ENCODE results near the gene GALNT14. TPM values are rescaled to one million over a fixed set of nuclear protein-coding genes. Genes with fewer than 3 reads are reported as not detected.

GALNT14 gene
- total RNA-seq, 2 donors from 2014 or later, result 0.59 to 1.2 TPM

GRCh38 chr2:30899516-30900054, 238.7 kb downstream of the GALNT14 start:
- DNase-seq (ENCODE audit: low spot score in 2 of 2), result no peak
- Mint-ChIP-seq H3K9me3 (peaks cover 0 to 4% of the 10 kb centered on the region in 2 donors), H3K27ac (no peak overlapping the region)

GRCh38 chr2:30897539-30897938, 240.7 kb downstream of the GALNT14 start:
- Mint-ChIP-seq H3K9me3 (peaks cover 0 to 4% of the 10 kb centered on the region in 2 donors), H3K36me3 (no peaks in the 10 kb centered on the region), H3K27ac (no peak overlapping the region)
- DNase-seq (ENCODE audit: low spot score in 2 of 2) (no peak), ATAC-seq (no peak)

More at GRCh38 chr2:30899516-30900054, 238.7 kb downstream of the GALNT14 start:
- ATAC-seq, result no peak
- no peaks in the 10 kb centered on the region for H3K36me3 Mint-ChIP-seq

- DNase-seq (ENCODE audit: low spot score in 2 of 2) (no peak), ATAC-seq (no peak)
- H3K27ac Mint-ChIP-seq, result no peak overlapping the region
- no peaks in the 10 kb centered on the region for H3K36me3 Mint-ChIP-seq
- peaks cover 0 to 4% of the 10 kb centered on the region in 2 donors for H3K9me3 Mint-ChIP-seq
Observed at GRCh38 chr2:30894498-30895119, 243.6 kb downstream of the GALNT14 start.

DNA sequence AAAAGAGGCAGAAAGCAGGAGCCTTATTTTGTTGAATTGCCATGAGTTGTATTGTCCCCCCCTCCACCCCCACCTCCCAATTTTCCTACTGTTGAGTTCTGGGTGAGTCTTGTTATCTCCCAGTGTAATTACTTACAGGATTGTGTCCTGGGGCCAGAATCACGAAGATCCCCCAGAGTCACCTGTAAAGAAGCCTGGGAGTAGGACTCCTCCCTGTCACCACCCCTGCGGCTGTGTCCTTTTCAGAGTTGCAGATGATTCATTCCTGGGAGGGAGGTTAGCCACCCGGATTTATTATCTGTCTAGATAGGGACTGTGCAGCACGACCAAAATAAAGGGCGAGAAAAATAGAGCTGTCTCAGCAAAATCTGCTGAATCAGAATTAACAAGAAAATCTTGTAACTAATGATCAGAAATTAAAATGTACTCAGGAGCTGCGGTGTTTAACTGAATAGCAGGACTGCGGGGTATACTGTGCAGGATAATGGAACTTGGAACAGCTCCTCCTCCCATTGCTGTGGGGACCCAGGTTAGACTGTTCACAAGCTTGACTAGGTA, 249.3 kb downstream of the GALNT14 start:
- ATAC-seq (no peak), DNase-seq (ENCODE audit: low spot score in 2 of 2) (no peak)
- H3K27ac Mint-ChIP-seq, result no peak overlapping the region
- no peaks in the 10 kb centered on the region for H3K36me3 Mint-ChIP-seq
- H3K9me3 Mint-ChIP-seq, result no peaks in the 10 kb centered on the region

DNA sequence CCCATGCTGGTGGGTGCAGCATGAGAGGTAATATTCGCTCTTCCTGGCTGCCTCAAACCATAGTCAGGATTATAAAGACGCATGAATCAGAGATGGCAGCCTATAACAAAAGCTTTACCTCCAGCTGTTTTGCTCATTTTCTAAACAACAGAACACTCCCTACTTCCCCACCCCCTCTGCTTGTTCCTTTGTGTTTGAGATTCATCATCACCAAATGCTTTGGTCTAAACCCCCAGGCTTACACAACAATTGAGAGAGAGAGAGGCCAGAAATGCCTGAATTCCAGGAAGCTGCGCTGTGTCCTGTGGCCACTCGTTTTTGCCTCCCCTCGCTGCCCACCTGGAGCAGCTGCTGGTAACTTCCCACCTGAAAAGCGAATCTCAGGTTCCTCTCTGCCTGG, 252.2 kb downstream of the GALNT14 start:
- H3K9me3 Mint-ChIP-seq, result no peaks in the 10 kb centered on the region
- H3K27ac Mint-ChIP-seq, result no peak overlapping the region
- DNase-seq (ENCODE audit: low spot score in 2 of 2) (no peak), ATAC-seq (no peak)
- H3K36me3 Mint-ChIP-seq, result no peaks in the 10 kb centered on the region

DNA sequence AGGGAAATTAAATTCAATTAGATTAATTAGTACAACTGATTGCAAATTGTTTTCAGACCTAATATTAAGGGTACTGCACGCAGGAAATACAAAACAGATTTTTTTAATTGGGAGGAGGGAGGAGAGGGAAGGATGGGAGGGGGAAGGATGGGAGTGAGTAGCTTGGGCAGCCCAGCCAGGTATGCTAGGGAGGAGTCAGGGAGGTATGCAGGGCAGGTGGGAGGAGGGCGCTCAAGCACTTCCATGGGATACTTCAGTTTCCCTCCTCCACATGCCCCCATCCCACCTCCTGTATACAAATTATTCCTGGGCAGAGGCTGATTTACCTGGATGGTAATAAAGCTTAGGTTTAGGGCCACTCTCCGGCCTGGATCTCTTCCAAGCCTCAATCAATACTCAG, 254.4 kb downstream of the GALNT14 start:
- DNase-seq (ENCODE audit: low spot score in 2 of 2) (no peak), ATAC-seq (no peak)
- Mint-ChIP-seq H3K9me3 (no peaks in the 10 kb centered on the region), H3K36me3 (no peaks in the 10 kb centered on the region), H3K27ac (no peak overlapping the region)

- DNase-seq (ENCODE audit: low spot score in 2 of 2) (no peak), ATAC-seq (no peak)
- Mint-ChIP-seq H3K27ac (no peak overlapping the region), H3K9me3 (no peaks in the 10 kb centered on the region), H3K36me3 (no peaks in the 10 kb centered on the region)
Observed at GRCh38 chr2:30883184-30883583, 255.1 kb downstream of the GALNT14 start.

DNA sequence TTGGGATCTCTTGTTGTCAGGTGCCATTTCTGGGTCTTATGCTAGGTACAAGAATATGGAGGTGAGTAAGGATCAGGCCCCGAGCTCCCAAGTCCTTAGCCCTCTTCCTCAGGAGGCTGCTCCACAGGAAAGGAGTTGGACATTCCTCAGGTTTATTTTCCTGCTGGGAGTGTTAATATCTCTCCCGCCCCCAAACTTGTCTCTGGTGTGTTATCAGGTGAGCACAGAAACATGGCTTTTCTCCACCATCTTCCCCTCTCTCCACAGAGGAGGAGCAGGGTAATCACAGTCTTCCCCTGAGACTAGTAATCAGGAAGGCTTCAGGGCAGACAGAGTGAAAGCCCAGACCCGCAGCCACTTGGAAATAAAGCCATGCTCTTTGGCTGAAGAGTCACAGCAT, 257.7 kb downstream of the GALNT14 start:
- no peak for ATAC-seq
- Mint-ChIP-seq H3K27ac (no peak overlapping the region), H3K36me3 (no peaks in the 10 kb centered on the region), H3K9me3 (no peaks in the 10 kb centered on the region)
- DNase-seq (ENCODE audit: low spot score in 2 of 2), result no peak

- ATAC-seq, result no peak
- H3K36me3 Mint-ChIP-seq, result no peaks in the 10 kb centered on the region
- DNase-seq (ENCODE audit: low spot score in 2 of 2), result no peak
- H3K9me3 Mint-ChIP-seq, result peaks cover 4 to 5% of the 10 kb centered on the region in 2 donors
- H3K27ac Mint-ChIP-seq, result no peak overlapping the region
Observed at GRCh38 chr2:30877833-30878232, 260.4 kb downstream of the GALNT14 start.

DNA sequence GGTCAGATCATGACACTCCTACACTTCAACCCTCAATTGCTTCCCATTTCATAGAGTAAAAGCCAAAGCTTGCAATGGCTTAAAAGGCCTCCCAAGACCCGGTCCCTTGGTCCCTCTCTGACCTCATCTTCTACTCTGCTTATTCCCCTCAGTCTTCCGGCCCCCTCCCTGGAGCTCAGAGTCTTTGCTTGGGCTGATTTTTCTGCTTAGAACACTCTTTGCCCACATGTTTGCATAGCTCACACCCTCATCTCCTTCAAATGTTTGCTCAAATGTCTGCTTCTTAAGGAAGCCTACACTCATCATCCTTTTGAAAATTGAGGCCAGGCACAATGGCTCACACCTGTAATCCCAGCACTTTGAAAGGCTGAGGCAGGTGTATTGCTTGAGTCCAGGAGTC, 265.4 kb downstream of the GALNT14 start:
- Mint-ChIP-seq H3K9me3 (peaks cover 4 to 5% of the 10 kb centered on the region in 2 donors), H3K36me3 (no peaks in the 10 kb centered on the region), H3K27ac (no peak overlapping the region)
- no peak for ATAC-seq
- no peak for DNase-seq (ENCODE audit: low spot score in 2 of 2)

- H3K36me3 Mint-ChIP-seq, result no peaks in the 10 kb centered on the region
- ATAC-seq, result no peak
- no peak for DNase-seq (ENCODE audit: low spot score in 2 of 2)
- peaks cover 4 to 5% of the 10 kb centered on the region in 2 donors for H3K9me3 Mint-ChIP-seq
- no peak overlapping the region for H3K27ac Mint-ChIP-seq
Observed at GRCh38 chr2:30871980-30872789, 266.1 kb downstream of the GALNT14 start.

DNA sequence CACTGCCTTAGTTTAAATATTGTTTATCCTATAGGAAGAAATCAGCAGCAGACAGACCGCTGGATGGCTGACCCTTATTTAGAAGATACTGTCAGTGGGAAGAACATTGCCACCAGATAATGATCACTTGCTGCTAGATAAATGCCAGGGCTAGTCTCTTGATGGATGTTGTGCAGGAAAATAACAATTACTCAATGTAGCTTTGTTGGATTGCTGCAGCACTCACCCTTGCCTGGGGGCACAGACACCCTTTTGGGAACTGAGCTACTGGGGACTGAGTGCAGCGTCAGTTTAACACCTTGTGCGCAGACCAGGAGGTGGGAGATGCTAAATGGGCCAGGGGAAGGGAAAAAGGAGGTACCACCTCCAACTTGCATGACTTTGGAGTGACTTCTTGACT, 266.8 kb downstream of the GALNT14 start:
- DNase-seq (ENCODE audit: low spot score in 2 of 2) (no peak), ATAC-seq (no peak)
- Mint-ChIP-seq H3K36me3 (no peaks in the 10 kb centered on the region), H3K27ac (no peak overlapping the region), H3K9me3 (peaks cover 4 to 5% of the 10 kb centered on the region in 2 donors)

DNA sequence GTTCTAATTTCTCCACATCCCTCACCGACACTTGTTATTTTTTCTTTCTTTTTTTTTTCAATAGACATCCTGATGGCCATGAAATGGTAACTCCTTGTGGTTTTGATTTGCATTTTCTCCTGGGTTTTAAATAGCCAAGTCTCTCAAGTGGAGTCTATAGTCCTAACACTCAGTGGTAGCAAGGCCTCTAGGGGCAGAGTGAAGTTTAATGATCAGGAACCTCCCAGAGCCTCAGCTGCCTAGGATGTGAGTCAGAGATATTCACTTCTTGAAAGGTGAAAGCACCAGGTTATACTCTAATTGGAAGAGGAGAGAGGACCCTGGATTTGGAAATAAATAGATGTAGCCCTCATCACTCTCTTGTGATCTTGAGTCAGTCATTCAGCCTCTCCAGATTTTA, 268.3 kb downstream of the GALNT14 start:
- no peak overlapping the region for H3K27ac Mint-ChIP-seq
- no peaks in the 10 kb centered on the region for H3K36me3 Mint-ChIP-seq
- DNase-seq (ENCODE audit: low spot score in 2 of 2), result no peak
- ATAC-seq, result no peak
- H3K9me3 Mint-ChIP-seq, result peaks cover 1 to 5% of the 10 kb centered on the region in 2 donors

GRCh38 chr2:30867385-30867784, 270.9 kb downstream of the GALNT14 start:
- no peaks in the 10 kb centered on the region for H3K9me3 Mint-ChIP-seq
- H3K27ac Mint-ChIP-seq, result no peak overlapping the region
- no peaks in the 10 kb centered on the region for H3K36me3 Mint-ChIP-seq
- DNase-seq (ENCODE audit: low spot score in 2 of 2), result no peak
- no peak for ATAC-seq

- ATAC-seq (no peak), DNase-seq (ENCODE audit: low spot score in 2 of 2) (no peak)
- Mint-ChIP-seq H3K36me3 (no peaks in the 10 kb centered on the region), H3K27ac (no peak overlapping the region), H3K9me3 (no peaks in the 10 kb centered on the region)
Observed at GRCh38 chr2:30866974-30867373, 271.3 kb downstream of the GALNT14 start.

DNA sequence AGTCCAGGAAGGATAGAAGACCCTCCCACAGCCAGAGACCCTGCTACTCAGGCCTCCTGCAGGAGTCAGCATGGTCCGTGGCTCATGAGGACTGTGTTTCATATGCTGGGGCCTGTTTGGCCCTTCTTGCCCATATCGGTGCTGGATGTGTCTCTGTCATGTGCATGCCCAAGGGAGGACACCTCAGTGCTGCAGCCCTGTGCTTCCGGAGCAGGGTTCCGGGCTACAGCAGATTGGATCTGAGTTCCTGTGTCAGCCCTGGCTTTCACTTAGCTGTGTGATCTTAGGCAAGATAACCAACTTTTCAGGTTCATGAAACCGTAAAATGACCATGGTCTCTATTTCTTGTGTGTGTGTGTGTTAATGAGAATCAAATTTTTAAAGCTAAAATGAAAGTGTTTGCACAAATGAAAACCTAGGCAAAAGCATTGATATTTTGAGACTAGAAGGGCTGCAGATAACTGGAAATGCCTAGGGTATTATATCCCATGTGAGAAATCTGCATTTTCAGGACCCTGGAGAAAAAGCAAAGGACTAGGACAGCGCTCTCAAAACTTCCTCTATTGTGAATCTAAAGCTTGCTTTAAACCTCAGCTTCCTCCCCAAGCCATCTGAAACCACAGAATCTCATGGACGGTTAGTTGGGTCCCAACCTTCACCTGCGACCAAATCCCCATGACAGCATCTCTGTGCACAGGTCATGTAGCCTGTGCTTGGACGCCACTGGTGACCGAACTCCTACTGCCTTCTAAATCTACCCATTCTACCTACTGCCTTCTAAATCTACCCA, 272.2 kb downstream of the GALNT14 start:
- DNase-seq (ENCODE audit: low spot score in 2 of 2), result no peak
- no peak overlapping the region for H3K27ac Mint-ChIP-seq
- ATAC-seq, result no peak
- no peaks in the 10 kb centered on the region for H3K36me3 Mint-ChIP-seq
- no peaks in the 10 kb centered on the region for H3K9me3 Mint-ChIP-seq

- Mint-ChIP-seq H3K9me3 (no peaks in the 10 kb centered on the region), H3K36me3 (no peaks in the 10 kb centered on the region), H3K27ac (no peak overlapping the region)
- ATAC-seq (no peak), DNase-seq (ENCODE audit: low spot score in 2 of 2) (no peak)
Observed at GRCh38 chr2:30865243-30865642, 273.0 kb downstream of the GALNT14 start.

All from activated naive CD4-positive, alpha-beta T cell treated with anti-CD3 and anti-CD28 coated beads, Interleukin-2, amount 50 U/mL, for 72 hours (primary cell).